Measurements from ENCODE around the gene USP35.

Gene USP35

GRCh38 chr11:78150346-78150745 is 38.4 kb upstream of the USP35 start:
- H3K27ac ChIP-seq = no peak overlapping the region

GRCh38 chr11:78150754-78151153 is 38.0 kb upstream of the USP35 start:
- H3K4me2 ChIP-seq = no peak overlapping the region
- no peaks in the 10 kb centered on the region for H3K9me3 ChIP-seq (replicated peaks in 1 of 11)
- no peaks in the 10 kb centered on the region for H3K4me1 ChIP-seq
- no peaks in the 10 kb centered on the region for H4K20me1 ChIP-seq
- H3K27me3 ChIP-seq = no peaks in the 10 kb centered on the region
- no peak for TF ChIP-seq Cebpa-rat (IDR thresholded peaks at IDR 0.05)
- H3K27ac ChIP-seq = no peak overlapping the region
- no peak overlapping the region for H3K4me3 ChIP-seq
- no peaks in the 10 kb centered on the region for H3K36me3 ChIP-seq
- no peak overlapping the region for H3K9ac ChIP-seq

More at GRCh38 chr11:78150346-78150745, 38.4 kb upstream of the USP35 start:
- Histone ChIP-seq H3K4me3 (no peak overlapping the region), H3K27me3 (no peaks in the 10 kb centered on the region), H3K9me3 (replicated peaks in 1 of 11) (no peaks in the 10 kb centered on the region), H3K36me3 (no peaks in the 10 kb centered on the region), H3K4me1 (no peaks in the 10 kb centered on the region), H4K20me1 (no peaks in the 10 kb centered on the region), H3K9ac (no peak overlapping the region), H3K4me2 (no peak overlapping the region)
- TF ChIP-seq Cebpa-rat (IDR thresholded peaks at IDR 0.05) = no peak

- Histone ChIP-seq H3K4me3 (no peak overlapping the region), H3K27ac (no peak overlapping the region), H3K4me2 (no peak overlapping the region), H3K9me3 (replicated peaks in 1 of 11) (no peaks in the 10 kb centered on the region), H3K4me1 (no peaks in the 10 kb centered on the region), H3K9ac (no peak overlapping the region), H3K27me3 (no peaks in the 10 kb centered on the region), H4K20me1 (no peaks in the 10 kb centered on the region), H3K36me3 (no peaks in the 10 kb centered on the region)
- no peak for TF ChIP-seq Cebpa-rat (IDR thresholded peaks at IDR 0.05)
Observed at GRCh38 chr11:78151804-78152203, 36.9 kb upstream of the USP35 start.

GRCh38 chr11:78156127-78156844 is 32.4 kb upstream of the USP35 start:
- Histone ChIP-seq H3K4me1 (no peaks in the 10 kb centered on the region), H3K36me3 (no peaks in the 10 kb centered on the region), H3K9ac (no peak overlapping the region), H3K4me3 (no peak overlapping the region), H3K9me3 (replicated peaks in 1 of 11) (no peaks in the 10 kb centered on the region), H3K4me2 (no peak overlapping the region), H3K27me3 (no peaks in the 10 kb centered on the region), H3K27ac (no peak overlapping the region), H4K20me1 (no peaks in the 10 kb centered on the region; a peak in 1 of 22 replicates)
- TF ChIP-seq Cebpa-rat (IDR thresholded peaks at IDR 0.05) = no peak

GRCh38 chr11:78158987-78159652 is 29.6 kb upstream of the USP35 start:
- H3K4me3 ChIP-seq = no peak overlapping the region
- no peaks in the 10 kb centered on the region for H3K27me3 ChIP-seq

GRCh38 chr11:78160557-78160956 is 28.2 kb upstream of the USP35 start:
- H3K9ac ChIP-seq = no peak overlapping the region

More at GRCh38 chr11:78158987-78159652, 29.6 kb upstream of the USP35 start:
- Histone ChIP-seq H3K27ac (no peak overlapping the region), H3K4me1 (no peaks in the 10 kb centered on the region), H3K9me3 (replicated peaks in 1 of 11) (no peaks in the 10 kb centered on the region), H3K4me2 (no peak overlapping the region), H3K36me3 (no peaks in the 10 kb centered on the region), H3K9ac (no peak overlapping the region), H4K20me1 (no peaks in the 10 kb centered on the region; a peak in 1 of 22 replicates)
- no peak for TF ChIP-seq Cebpa-rat (IDR thresholded peaks at IDR 0.05)

GRCh38 chr11:78161346-78161745 is 27.4 kb upstream of the USP35 start:
- no peaks in the 10 kb centered on the region for H3K36me3 ChIP-seq
- H3K9ac ChIP-seq = no peak overlapping the region
- H3K4me2 ChIP-seq = no peak overlapping the region
- no peak overlapping the region for H3K27ac ChIP-seq
- H3K4me3 ChIP-seq = no peak overlapping the region
- H3K9me3 ChIP-seq (replicated peaks in 1 of 11) = no peaks in the 10 kb centered on the region
- TF ChIP-seq Cebpa-rat (IDR thresholded peaks at IDR 0.05) = no peak
- H4K20me1 ChIP-seq = no peaks in the 10 kb centered on the region; a peak in 1 of 22 replicates
- no peaks in the 10 kb centered on the region for H3K27me3 ChIP-seq
- no peaks in the 10 kb centered on the region for H3K4me1 ChIP-seq

More at GRCh38 chr11:78160557-78160956, 28.2 kb upstream of the USP35 start:
- Histone ChIP-seq H4K20me1 (no peaks in the 10 kb centered on the region; a peak in 1 of 22 replicates), H3K27me3 (no peaks in the 10 kb centered on the region), H3K36me3 (no peaks in the 10 kb centered on the region), H3K4me2 (no peak overlapping the region), H3K27ac (no peak overlapping the region), H3K9me3 (replicated peaks in 1 of 11) (no peaks in the 10 kb centered on the region), H3K4me1 (no peaks in the 10 kb centered on the region), H3K4me3 (no peak overlapping the region)
- no peak for TF ChIP-seq Cebpa-rat (IDR thresholded peaks at IDR 0.05)

- H3K27ac ChIP-seq = no peak overlapping the region
- H3K4me1 ChIP-seq = no peaks in the 10 kb centered on the region
- H3K27me3 ChIP-seq = no peaks in the 10 kb centered on the region
- H3K4me2 ChIP-seq = no peak overlapping the region
- TF ChIP-seq Cebpa-rat (IDR thresholded peaks at IDR 0.05) = no peak
- no peak overlapping the region for H3K4me3 ChIP-seq
- H4K20me1 ChIP-seq = no peaks in the 10 kb centered on the region; a peak in 1 of 22 replicates
- H3K9me3 ChIP-seq (replicated peaks in 1 of 11) = no peaks in the 10 kb centered on the region
- no peak overlapping the region for H3K9ac ChIP-seq
- H3K36me3 ChIP-seq = no peaks in the 10 kb centered on the region
Observed at GRCh38 chr11:78161962-78162371, 26.8 kb upstream of the USP35 start.

GRCh38 chr11:78163828-78164227 is 24.9 kb upstream of the USP35 start:
- Histone ChIP-seq H3K27ac (no peak overlapping the region), H3K4me2 (no peak overlapping the region), H3K4me3 (no peak overlapping the region), H3K36me3 (no peaks in the 10 kb centered on the region), H3K27me3 (no peaks in the 10 kb centered on the region), H3K4me1 (peaks cover 0 to 7% (median 5%) of the 10 kb centered on the region in 10 experiments; a peak in 15 of 20 replicates), H3K9ac (no peak overlapping the region), H3K9me3 (replicated peaks in 1 of 11) (no peaks in the 10 kb centered on the region; a peak in 1 of 22 replicates), H4K20me1 (no peaks in the 10 kb centered on the region; a peak in 1 of 22 replicates)
- no peak for TF ChIP-seq Cebpa-rat (IDR thresholded peaks at IDR 0.05)
